Nephron progenitor cell (in vitro differentiated cells): ENCODE measurements around the gene PPARA.

Experiments
- DNase-seq: peaks from one replicate; pipeline ENCODE4 v3.0.0; 2021
- H3K27ac Mint-ChIP-seq: 2 replicates; pipeline ENCODE4 v1.8.0; 2021; ENCODE audit warnings: mild to moderate bottlenecking, moderate library complexity, mixed read lengths
- H3K27me3 Mint-ChIP-seq: 2 replicates; pipeline ENCODE4 v1.8.0; 2021; ENCODE audit warnings: mild to moderate bottlenecking, low read depth, mixed read lengths; ENCODE audit not compliant: poor library complexity
- H3K36me3 Mint-ChIP-seq: 2 replicates; pipeline ENCODE4 v1.8.0; 2021; ENCODE audit warnings: low read depth, mixed read lengths
- H3K4me1 Mint-ChIP-seq: 2 replicates; pipeline ENCODE4 v1.8.0; 2021; ENCODE audit warnings: mixed read lengths
- H3K4me3 Mint-ChIP-seq: 2 replicates; pipeline ENCODE4 v1.8.0; 2021; ENCODE audit warnings: mild to moderate bottlenecking, moderate library complexity, mixed read lengths
- H3K9me3 Mint-ChIP-seq: 2 replicates; pipeline ENCODE4 v1.8.0; 2021; ENCODE audit warnings: mild to moderate bottlenecking, moderate library complexity, mixed read lengths
- CTCF ChIP-seq: fragments of 200-600 bp; sonication (generic); IDR thresholded peaks from 2 replicates; pipeline ENCODE4 v1.5.0; 2021; ENCODE audit warnings: antibody characterized with exemption

The PPARA gene

DNA sequence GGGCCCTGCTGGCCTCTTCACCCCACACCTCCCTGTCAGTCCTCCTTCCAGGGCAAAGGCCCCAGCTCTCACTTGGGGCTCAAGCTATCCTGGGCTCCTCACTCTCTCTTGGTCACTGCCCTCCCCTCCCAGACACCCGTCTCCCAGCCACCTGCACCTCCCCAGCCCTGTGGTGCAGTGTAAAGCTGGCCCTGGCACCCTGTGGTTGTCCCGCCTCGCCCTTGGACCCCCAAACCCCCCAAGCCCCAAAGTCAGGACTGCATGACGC, 16.8 kb upstream of the PPARA start:
- Mint-ChIP-seq H3K9me3 (no peaks in the 10 kb centered on the region), H3K36me3 (no peaks in the 10 kb centered on the region), H3K27ac (no peak overlapping the region), H3K4me1 (peaks cover 45% of the 10 kb centered on the region), H3K27me3 (peaks cover 9% of the 10 kb centered on the region), H3K4me3 (no peak overlapping the region)
- TF ChIP-seq CTCF: no peak
- no peak for DNase-seq

GRCh38 chr22:46134111-46134705, 16.1 kb upstream of the PPARA start:
- no peak overlapping the region for H3K27ac Mint-ChIP-seq
- no peaks in the 10 kb centered on the region for H3K36me3 Mint-ChIP-seq
- peaks cover 9% of the 10 kb centered on the region for H3K27me3 Mint-ChIP-seq
- H3K4me3 Mint-ChIP-seq: no peak overlapping the region
- TF ChIP-seq CTCF: no peak
- DNase-seq: no peak
- H3K4me1 Mint-ChIP-seq: peaks cover 43% of the 10 kb centered on the region
- no peaks in the 10 kb centered on the region for H3K9me3 Mint-ChIP-seq

- TF ChIP-seq CTCF: no peak
- peak overlapping the region; percentile 75 for H3K27ac Mint-ChIP-seq
- no peaks in the 10 kb centered on the region for H3K36me3 Mint-ChIP-seq
- no peak for DNase-seq
- no peaks in the 10 kb centered on the region for H3K9me3 Mint-ChIP-seq
- peaks cover 11% of the 10 kb centered on the region for H3K27me3 Mint-ChIP-seq
- H3K4me1 Mint-ChIP-seq: peaks cover 46% of the 10 kb centered on the region
- no peak overlapping the region for H3K4me3 Mint-ChIP-seq
Observed at GRCh38 chr22:46135611-46136485, 14.5 kb upstream of the PPARA start.

DNA sequence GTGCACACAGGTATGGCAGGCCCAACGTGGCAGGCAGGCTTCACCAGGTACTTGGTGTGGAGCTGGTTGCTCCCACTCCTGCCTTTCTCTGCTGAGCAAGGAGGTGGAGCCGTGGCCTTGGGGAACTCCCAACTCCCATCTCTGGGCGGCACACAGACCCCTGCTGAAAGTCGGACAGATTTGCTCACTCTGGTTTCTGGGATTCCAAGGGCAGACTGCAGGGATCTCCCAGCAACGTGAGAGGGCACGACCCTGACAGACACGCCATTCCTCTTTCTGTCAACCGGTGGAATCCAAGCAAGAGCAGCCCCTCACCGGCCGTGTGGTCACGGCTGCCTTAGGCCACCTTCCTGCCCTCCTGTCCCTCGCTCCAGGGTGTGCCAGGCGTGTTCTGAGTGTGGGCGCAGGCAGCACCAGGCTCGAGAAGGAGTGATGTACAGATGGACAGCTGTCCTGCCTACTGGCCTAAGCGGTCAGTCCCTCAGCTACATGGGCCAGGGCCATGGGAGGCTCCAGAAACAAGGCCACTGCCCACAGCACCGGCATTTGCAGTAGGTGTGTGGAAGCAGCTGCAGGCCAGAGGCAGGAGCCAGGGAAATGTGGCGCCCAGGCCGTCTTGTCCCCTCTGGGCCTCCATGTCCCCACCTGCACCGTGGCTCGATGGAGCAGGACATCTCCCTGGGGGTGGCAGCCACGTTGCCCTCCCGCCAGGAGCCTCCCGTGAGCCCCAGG, 13.7 kb upstream of the PPARA start:
- peak overlapping the region; percentile 75 for H3K27ac Mint-ChIP-seq
- no peaks in the 10 kb centered on the region for H3K9me3 Mint-ChIP-seq
- H3K27me3 Mint-ChIP-seq: peaks cover 13% of the 10 kb centered on the region

GRCh38 chr22:46137218-46137766, 13.0 kb upstream of the PPARA start:
- peaks cover 13% of the 10 kb centered on the region for H3K27me3 Mint-ChIP-seq
- no peak for DNase-seq
- no peak overlapping the region for H3K27ac Mint-ChIP-seq
- H3K4me1 Mint-ChIP-seq: peaks cover 42% of the 10 kb centered on the region
- H3K9me3 Mint-ChIP-seq: no peaks in the 10 kb centered on the region
- no peaks in the 10 kb centered on the region for H3K36me3 Mint-ChIP-seq
- TF ChIP-seq CTCF: no peak
- H3K4me3 Mint-ChIP-seq: no peak overlapping the region

More for the DNA sequence above, 13.7 kb upstream of the PPARA start:
- Mint-ChIP-seq H3K4me1 (peaks cover 43% of the 10 kb centered on the region), H3K36me3 (no peaks in the 10 kb centered on the region), H3K4me3 (no peak overlapping the region)
- no peak for TF ChIP-seq CTCF
- peak; percentile 57 for DNase-seq
